ENCODE measurements around the gene THAP7. TPM values are rescaled to one million over a fixed set of nuclear protein-coding genes. Genes with fewer than 3 reads are reported as not detected.

THAP7 gene
- total and polyA plus RNA-seq, 9 of the 15 experiments (the other 6 are each of a cell fraction or from before 2014, with no cell fraction given), result 7.9 to 263 (median 84.1) TPM

GRCh38 chr22:21009638-21010425 lies 7.9 kb upstream of the THAP7 start (continued):
- TF ChIP-seq CHD7 (IDR thresholded peaks at IDR 0.05; ENCODE audit: low read depth, low read length) (no peak), MIER1 (IDR thresholded peaks at IDR 0.05; ENCODE audit: low read depth) (no peak), GTF2F1 (IDR thresholded peaks at IDR 0.05; ENCODE audit: low read depth, low read length) (0 out of 2 replicates have a peak, but pooled peaks have one; percentile 24), SRF (CRISPR knock-in tag; IDR thresholded peaks at IDR 0.05) (peak in 1 of 2 experiments; percentile 59; a peak in 1 of 4 replicates), RERE (CRISPR knock-in tag; IDR thresholded peaks at IDR 0.05; ENCODE audit: borderline replicate concordance) (no peak)
- TF ChIP-seq, protein P1, sequence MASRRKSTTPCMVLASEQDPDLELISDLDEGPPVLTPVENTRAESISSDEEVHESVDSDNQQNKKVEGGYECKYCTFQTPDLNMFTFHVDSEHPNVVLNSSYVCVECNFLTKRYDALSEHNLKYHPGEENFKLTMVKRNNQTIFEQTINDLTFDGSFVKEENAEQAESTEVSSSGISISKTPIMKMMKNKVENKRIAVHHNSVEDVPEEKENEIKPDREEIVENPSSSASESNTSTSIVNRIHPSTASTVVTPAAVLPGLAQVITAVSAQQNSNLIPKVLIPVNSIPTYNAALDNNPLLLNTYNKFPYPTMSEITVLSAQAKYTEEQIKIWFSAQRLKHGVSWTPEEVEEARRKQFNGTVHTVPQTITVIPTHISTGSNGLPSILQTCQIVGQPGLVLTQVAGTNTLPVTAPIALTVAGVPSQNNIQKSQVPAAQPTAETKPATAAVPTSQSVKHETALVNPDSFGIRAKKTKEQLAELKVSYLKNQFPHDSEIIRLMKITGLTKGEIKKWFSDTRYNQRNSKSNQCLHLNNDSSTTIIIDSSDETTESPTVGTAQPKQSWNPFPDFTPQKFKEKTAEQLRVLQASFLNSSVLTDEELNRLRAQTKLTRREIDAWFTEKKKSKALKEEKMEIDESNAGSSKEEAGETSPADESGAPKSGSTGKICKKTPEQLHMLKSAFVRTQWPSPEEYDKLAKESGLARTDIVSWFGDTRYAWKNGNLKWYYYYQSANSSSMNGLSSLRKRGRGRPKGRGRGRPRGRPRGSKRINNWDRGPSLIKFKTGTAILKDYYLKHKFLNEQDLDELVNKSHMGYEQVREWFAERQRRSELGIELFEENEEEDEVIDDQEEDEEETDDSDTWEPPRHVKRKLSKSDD (conservative IDR thresholded peaks at IDR 0.05; ENCODE audit: low read length), result no peak
